NCI-H2029 (cell line): ENCODE measurements around the gene SRSF9.
"Not testable (repeated sequence)": the region's sequence is repeated elsewhere in the genome, so short reads cannot be mapped to it uniquely, and the experiment has no call there.

Experiments
- DNase-seq: peaks from one replicate; lab custom pipeline; 2025; lab: John Stamatoyannopoulos, UW

SRSF9 gene, protein sequence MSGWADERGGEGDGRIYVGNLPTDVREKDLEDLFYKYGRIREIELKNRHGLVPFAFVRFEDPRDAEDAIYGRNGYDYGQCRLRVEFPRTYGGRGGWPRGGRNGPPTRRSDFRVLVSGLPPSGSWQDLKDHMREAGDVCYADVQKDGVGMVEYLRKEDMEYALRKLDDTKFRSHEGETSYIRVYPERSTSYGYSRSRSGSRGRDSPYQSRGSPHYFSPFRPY

GRCh38 chr12:120469450-120470149 is at the start of gene SRSF9:
TSS of gene SRSF9 (minus strand) at chr12:120469748. CDS start at chr12:120469609, 139 bp downstream.
- peak; percentile 91 for DNase-seq

- not testable (repeated sequence) for DNase-seq
Observed at GRCh38 chr12:120519324-120519723, 49.8 kb upstream of the SRSF9 start.

- no peak for DNase-seq
Observed at GRCh38 chr12:120515496-120515895, 45.9 kb upstream of the SRSF9 start.

DNA sequence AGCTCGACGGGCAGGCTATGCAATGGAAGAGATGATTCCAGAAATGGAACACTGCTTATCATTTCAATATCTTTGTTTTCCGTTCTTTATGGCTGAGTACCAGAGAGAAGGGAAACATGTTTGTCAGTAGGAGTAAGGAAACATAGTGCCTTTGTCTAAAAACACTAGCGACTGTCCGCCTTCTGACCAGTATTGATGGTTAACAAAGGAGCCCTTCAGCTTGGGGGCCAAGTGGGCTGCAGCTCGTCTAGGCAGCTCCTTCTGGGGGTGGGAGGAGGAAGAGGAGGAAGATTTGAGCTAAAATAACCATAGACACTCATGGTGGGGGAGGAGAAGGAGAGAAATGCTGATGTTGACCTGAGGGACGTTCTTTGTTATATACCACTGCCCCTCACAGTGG is 44.5 kb upstream of the SRSF9 start:
- DNase-seq, result no peak

GRCh38 chr12:120508537-120508936 is 39.0 kb upstream of the SRSF9 start:
- DNase-seq, result no peak

GRCh38 chr12:120504587-120504986 is 35.0 kb upstream of the SRSF9 start:
- no peak for DNase-seq

- no peak for DNase-seq
Observed at GRCh38 chr12:120500581-120500980, 31.0 kb upstream of the SRSF9 start.

- no peak for DNase-seq
Observed at GRCh38 chr12:120498870-120499515, 29.4 kb upstream of the SRSF9 start.

GRCh38 chr12:120497524-120498150 is 28.1 kb upstream of the SRSF9 start:
- no peak for DNase-seq

- no peak for DNase-seq
Observed at GRCh38 chr12:120496413-120497340, 27.1 kb upstream of the SRSF9 start.

- peak; percentile 92 for DNase-seq
Observed at GRCh38 chr12:120495731-120496412, 26.3 kb upstream of the SRSF9 start, which contains the start of gene DYNLL1. TSS of gene DYNLL1 (plus strand) at chr12:120496113. CDS start at chr12:120496422, 309 bp downstream.

GRCh38 chr12:120495186-120495730 is 25.7 kb upstream of the SRSF9 start:
- DNase-seq, result no peak

- DNase-seq, result no peak
Observed at GRCh38 chr12:120490833-120491512, 21.4 kb upstream of the SRSF9 start.

GRCh38 chr12:120490325-120490724 is 20.8 kb upstream of the SRSF9 start:
- DNase-seq, result no peak

DNA sequence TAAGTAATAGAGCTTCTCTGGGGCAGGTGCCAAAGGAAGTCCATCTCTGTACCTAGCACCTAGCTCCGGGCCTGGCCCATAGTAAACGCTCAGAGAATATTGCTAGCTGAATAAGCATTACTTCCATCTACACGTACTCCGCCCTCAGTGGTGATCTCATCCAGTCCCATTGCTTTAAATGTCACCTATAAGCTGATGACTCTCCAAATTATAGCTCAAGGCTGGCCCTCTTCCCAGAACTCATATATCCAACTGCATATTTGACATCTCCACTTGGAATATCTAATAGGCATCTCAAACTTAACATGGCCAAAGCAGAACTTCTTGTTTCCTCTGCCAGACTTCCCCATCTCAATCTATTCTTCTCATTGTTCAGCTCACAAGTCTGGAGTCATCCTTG is 19.5 kb upstream of the SRSF9 start:
- DNase-seq, result no peak

DNA sequence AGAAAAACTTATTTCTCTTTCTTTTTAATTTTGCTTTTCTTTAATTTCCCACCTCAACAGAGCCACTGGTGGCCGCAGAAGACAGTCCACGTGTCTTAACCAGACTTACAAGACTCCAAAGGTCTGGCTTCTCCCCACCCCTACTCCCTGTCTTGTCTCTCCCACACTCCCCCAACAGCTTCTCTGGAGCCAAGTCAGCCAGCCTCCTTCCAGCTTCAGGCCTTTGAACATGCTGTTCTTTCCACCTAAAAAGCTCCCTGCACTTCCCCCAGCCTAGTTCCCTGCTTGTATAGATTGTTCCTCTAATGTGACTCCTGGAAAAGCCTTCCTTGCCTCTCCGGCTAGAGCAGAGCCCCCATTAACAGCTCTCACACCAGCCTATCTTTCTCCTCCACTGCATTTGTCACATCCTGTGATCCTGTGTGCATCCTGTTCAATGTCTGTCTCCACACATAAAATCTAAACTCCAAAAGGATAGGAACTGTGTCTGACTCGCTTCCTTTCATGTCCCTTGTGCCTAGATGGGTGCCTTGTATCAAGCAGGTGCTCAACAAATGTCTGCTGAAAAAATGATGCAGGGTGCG is 18.6 kb upstream of the SRSF9 start:
- DNase-seq, result no peak

- DNase-seq, result not testable (repeated sequence)
Observed at GRCh38 chr12:120487552-120487951, 18.0 kb upstream of the SRSF9 start.

GRCh38 chr12:120485961-120486881 is 16.7 kb upstream of the SRSF9 start:
- DNase-seq, result no peak

DNA sequence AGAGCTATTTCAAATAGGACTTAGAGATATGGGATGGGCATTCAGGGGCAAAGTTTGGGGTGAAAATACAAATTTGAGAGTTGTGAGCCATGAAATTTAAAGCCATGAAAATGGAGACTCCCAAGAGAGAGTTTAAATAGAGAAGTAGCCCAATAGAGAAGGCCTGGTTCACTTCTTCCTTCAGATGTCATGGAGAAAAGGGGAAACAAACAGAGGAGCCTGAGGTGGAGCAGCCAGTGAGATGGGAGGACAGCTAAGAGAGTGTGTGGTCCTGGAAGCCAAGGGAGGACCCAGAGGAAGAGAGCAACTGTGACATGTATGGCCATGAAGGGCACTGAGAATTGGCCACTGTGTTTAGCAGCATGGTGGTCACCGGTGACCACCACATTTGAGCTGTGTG is 14.1 kb upstream of the SRSF9 start:
- no peak for DNase-seq
